Transverse colon (tissue), 4 donors: ENCODE data around the gene FA2H. TPM values are rescaled to one million over a fixed set of nuclear protein-coding genes. Genes with fewer than 3 reads are reported as not detected.

Experiments
- DNase-seq: peaks from one replicate; pipeline ENCODE4 v3.0.0-alpha.2; 2019
- H3K27ac ChIP-seq, 4 donors: fragments of 200-600 bp; sonication (generic); 2 replicates each; pipeline ENCODE4 v1.5.1; 2016 to 2018; ENCODE audit warnings: inconsistent platforms in 4 of 4
- H3K27me3 ChIP-seq: fragments of 200-600 bp; sonication (generic); 2 replicates; pipeline ENCODE4 v1.5.1; 2017; ENCODE audit warnings: inconsistent platforms
- H3K36me3 ChIP-seq, 4 donors: fragments of 200-600 bp; sonication (generic); 2 replicates each; pipeline ENCODE4 v1.5.1; 2017 to 2019; ENCODE audit warnings: inconsistent platforms in 4 of 4
- H3K4me1 ChIP-seq, 4 donors: fragments of 200-600 bp; sonication (generic); 2 replicates each; pipeline ENCODE4 v1.5.1; 2017 to 2020; ENCODE audit warnings: inconsistent platforms in 4 of 4
- H3K4me3 ChIP-seq, 4 donors: fragments of 200-600 bp; sonication (generic); 1 replicate in 1 of 4; 2 replicates in 3 of 4; pipeline versions ENCODE4 v1.5.1 to v1.6.1; 2017 to 2019; ENCODE audit warnings: inconsistent platforms in 4 of 4
- H3K9me3 ChIP-seq, 2 donors: fragments of 200-600 bp; sonication (generic); 2 replicates each; pipeline ENCODE4 v1.5.1; 2017 to 2019; ENCODE audit warnings: inconsistent platforms in 2 of 2
- EP300 ChIP-seq: sonication (generic); formaldehyde crosslinking; IDR thresholded peaks from one replicate; pipeline ENCODE4 v1.6.1; 2017; ENCODE audit warnings: antibody characterized with exemption, low read depth
- POLR2A ChIP-seq: fragments of 450-650 bp; IDR thresholded peaks from one replicate; pipeline ENCODE4 v1.6.1; 2016; ENCODE audit warnings: antibody characterized with exemption, mild to moderate bottlenecking, moderate library complexity
- POLR2AphosphoS5 ChIP-seq, 3 donors: sonication (generic); formaldehyde crosslinking; IDR thresholded peaks; one replicate each; pipeline ENCODE4 v1.6.1; 2016; ENCODE audit warnings: antibody characterized with exemption in 3 of 3
- WGBS, 2 donors: methylation state at CpG; one replicate each; pipeline ENCODE4 v1.1.5; 2018; ENCODE audit warnings: low coverage in 1 of 2; 5-methylcytosine and 5-hydroxymethylcytosine counted together
- in situ Hi-C, 4 donors: fragments of 200-750 bp; cut with MboI; loops; one replicate each; pipeline versions ENCODE4 v1.15.0 to v1.15.1; 2017; ENCODE audit warnings: low sequenced_read_pairs in 3 of 4, low pct_ligation_motif_present in 1 of 4, low pct_unique_long_range_greater_than_20kb in 1 of 4
- intact Hi-C: fragments of 100-400 bp; cut with DNase I; formaldehyde crosslinking; loops from one replicate; pipeline ENCODE4 v1.15.1; 2023; ENCODE audit warnings: low total_unique reads
- total RNA-seq, 4 donors: library from RNA; depleted of rRNA; stranded (reverse); fragments of >200 nt; gene quantifications; one replicate each; pipeline ENCODE4 v1.1.0, GENCODE V29; 2016
- TF ChIP-seq, protein P1 (sequence below), 5 experiments: fragments of 200-600 bp in 3 of 5; fragments of 450-650 bp in 2 of 5; sonication (generic) in 3 of 5; IDR thresholded peaks; 1 replicate in 2 of 5; 2 replicates in 3 of 5; pipeline ENCODE4 v1.5.1; 2016 to 2017; ENCODE audit warnings: antibody characterized with exemption in 5 of 5, inconsistent platforms in 3 of 5, mild to moderate bottlenecking in 2 of 5, moderate library complexity in 1 of 5

FA2H gene
- total RNA-seq, 4 donors from 2014 or later = 20.1 to 80.8 (median 36.8) TPM

DNA sequence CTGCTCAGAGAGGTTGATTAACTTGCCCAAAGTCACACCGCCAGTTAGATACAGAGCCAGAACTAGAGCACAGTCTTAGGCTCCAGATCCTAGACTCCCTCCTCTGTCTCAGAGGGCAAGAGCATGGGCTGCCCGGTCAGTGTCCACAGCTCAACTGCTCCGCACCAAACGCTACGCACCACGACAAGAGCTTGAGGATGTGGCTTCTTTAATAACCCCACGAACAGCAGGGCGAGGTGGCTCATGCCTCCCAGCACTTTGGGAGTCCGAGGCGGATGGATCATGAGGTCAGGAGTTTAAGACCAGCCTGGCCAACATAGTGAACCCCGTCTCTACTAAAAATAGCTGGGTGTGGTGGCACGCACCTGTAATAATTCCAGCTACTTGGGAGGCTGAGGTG is 21.4 kb downstream of the FA2H start:
- in situ Hi-C loops = no loop called here
- 88% methylated on average over 12 of the region's 12 CpGs; no CpG with 5 or more reads in 1 of the 2 donors for WGBS, 2 donors
- Histone ChIP-seq H3K36me3 (no peaks in the 10 kb centered on the region), H3K27me3 (no peaks in the 10 kb centered on the region), H3K9me3 (no peaks in the 10 kb centered on the region), H3K4me1 (no peaks in the 10 kb centered on the region), H3K4me3 (no peak overlapping the region), H3K27ac (no peak overlapping the region)
- intact Hi-C loops = no loop called here
- TF ChIP-seq EP300 (no peak), POLR2AphosphoS5 (IDR thresholded peaks at IDR 0.05) (no peak), POLR2A (no peak)
- TF ChIP-seq, protein P1, sequence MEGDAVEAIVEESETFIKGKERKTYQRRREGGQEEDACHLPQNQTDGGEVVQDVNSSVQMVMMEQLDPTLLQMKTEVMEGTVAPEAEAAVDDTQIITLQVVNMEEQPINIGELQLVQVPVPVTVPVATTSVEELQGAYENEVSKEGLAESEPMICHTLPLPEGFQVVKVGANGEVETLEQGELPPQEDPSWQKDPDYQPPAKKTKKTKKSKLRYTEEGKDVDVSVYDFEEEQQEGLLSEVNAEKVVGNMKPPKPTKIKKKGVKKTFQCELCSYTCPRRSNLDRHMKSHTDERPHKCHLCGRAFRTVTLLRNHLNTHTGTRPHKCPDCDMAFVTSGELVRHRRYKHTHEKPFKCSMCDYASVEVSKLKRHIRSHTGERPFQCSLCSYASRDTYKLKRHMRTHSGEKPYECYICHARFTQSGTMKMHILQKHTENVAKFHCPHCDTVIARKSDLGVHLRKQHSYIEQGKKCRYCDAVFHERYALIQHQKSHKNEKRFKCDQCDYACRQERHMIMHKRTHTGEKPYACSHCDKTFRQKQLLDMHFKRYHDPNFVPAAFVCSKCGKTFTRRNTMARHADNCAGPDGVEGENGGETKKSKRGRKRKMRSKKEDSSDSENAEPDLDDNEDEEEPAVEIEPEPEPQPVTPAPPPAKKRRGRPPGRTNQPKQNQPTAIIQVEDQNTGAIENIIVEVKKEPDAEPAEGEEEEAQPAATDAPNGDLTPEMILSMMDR (IDR thresholded peaks at IDR 0.05) = no peak
- DNase-seq = no peak

DNA sequence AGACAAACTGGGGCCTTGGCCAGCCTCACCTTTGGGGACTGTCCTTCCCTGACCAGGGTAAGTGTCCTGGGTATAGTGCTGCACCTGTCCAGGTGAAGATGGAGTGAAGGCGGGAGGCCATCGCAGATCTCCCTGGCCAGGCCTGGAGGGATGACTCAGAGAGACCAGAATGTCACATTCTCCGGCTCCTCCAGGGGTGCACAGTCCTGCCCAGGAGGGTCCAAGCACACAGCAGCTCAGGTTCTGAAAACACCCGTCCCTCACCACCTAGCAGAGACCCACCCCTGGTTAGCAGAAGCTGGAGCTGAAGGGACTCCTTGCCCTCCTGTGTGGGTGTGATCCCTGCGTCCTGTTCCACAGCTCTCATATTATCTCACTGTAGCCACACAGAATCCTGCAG is 21.9 kb downstream of the FA2H start:
- in situ Hi-C loops = no loop called here
- H3K27me3 ChIP-seq = no peaks in the 10 kb centered on the region
- no peaks in the 10 kb centered on the region for H3K9me3 ChIP-seq
- 85% methylated on average over 5 of the region's 5 CpGs; no CpG with 5 or more reads in 1 of the 2 donors for WGBS, 2 donors
- intact Hi-C loops = no loop called here
- DNase-seq = no peak
- no peak overlapping the region for H3K27ac ChIP-seq
- H3K4me1 ChIP-seq = no peaks in the 10 kb centered on the region
- H3K36me3 ChIP-seq = no peaks in the 10 kb centered on the region
- no peak overlapping the region for H3K4me3 ChIP-seq
- TF ChIP-seq POLR2A = no peak

DNA sequence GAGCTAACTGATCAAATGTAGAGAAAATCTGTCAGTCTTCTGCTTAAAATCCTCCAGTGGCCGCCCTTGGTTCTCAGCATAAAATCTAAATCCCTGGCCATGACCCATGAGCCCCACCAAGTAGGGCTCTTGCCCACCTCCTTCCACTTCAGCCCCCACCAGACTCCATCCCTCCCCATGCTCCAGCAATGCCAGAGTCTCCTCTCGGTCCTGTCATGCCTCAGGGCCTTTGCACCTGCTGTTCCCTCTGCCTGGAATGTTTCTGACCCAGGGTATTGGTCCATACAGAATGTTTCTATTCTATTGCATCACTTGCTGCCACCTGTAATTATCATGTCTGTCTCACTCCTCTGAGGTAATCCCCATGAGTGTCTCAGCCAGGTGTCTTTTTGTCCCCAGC is 22.4 kb downstream of the FA2H start:
- in situ Hi-C loops = no loop called here
- no peaks in the 10 kb centered on the region for H3K4me1 ChIP-seq
- no peak overlapping the region for H3K4me3 ChIP-seq
- intact Hi-C loops = no loop called here
- no peak for DNase-seq
- no peaks in the 10 kb centered on the region for H3K36me3 ChIP-seq
- WGBS, 2 donors = 78 to 100% methylated on average over 1 to 2 of the region's 2 CpGs
- no peaks in the 10 kb centered on the region for H3K9me3 ChIP-seq
- TF ChIP-seq POLR2AphosphoS5 (IDR thresholded peaks at IDR 0.05) = no peak
- no peaks in the 10 kb centered on the region for H3K27me3 ChIP-seq
- H3K27ac ChIP-seq = no peak overlapping the region

DNA sequence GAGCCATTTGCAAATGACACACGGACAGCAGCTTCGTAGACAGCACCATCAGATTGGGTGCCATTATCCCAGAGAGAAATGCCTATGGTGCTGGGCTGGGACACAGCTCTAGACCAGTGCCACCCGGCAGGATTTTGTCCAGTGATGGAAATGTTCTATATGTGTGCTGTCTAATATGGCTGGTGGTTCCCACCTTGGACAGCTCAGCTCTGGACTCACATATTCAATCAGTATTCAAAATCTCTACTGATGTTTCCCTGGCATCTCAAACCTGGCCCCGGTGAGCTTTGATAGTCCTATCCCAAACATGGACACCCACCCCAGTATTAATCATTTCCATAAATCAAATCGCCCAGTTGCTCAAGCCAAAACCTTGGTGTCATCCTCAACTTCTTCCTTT is 23.0 kb downstream of the FA2H start:
- Histone ChIP-seq H3K9me3 (no peaks in the 10 kb centered on the region), H3K27ac (no peak overlapping the region), H3K36me3 (no peaks in the 10 kb centered on the region), H3K4me1 (no peaks in the 10 kb centered on the region), H3K27me3 (no peaks in the 10 kb centered on the region), H3K4me3 (no peak overlapping the region)
- TF ChIP-seq, protein P1 (IDR thresholded peaks at IDR 0.05) = no peak
- TF ChIP-seq POLR2AphosphoS5 (IDR thresholded peaks at IDR 0.05) (no peak), POLR2A (no peak), EP300 (no peak)
- 78 to 97% methylated on average over 3 to 5 of the region's 5 CpGs for WGBS, 2 donors
- in situ Hi-C loops (no loop called here), intact Hi-C loops (no loop called here)
- no peak for DNase-seq

DNA sequence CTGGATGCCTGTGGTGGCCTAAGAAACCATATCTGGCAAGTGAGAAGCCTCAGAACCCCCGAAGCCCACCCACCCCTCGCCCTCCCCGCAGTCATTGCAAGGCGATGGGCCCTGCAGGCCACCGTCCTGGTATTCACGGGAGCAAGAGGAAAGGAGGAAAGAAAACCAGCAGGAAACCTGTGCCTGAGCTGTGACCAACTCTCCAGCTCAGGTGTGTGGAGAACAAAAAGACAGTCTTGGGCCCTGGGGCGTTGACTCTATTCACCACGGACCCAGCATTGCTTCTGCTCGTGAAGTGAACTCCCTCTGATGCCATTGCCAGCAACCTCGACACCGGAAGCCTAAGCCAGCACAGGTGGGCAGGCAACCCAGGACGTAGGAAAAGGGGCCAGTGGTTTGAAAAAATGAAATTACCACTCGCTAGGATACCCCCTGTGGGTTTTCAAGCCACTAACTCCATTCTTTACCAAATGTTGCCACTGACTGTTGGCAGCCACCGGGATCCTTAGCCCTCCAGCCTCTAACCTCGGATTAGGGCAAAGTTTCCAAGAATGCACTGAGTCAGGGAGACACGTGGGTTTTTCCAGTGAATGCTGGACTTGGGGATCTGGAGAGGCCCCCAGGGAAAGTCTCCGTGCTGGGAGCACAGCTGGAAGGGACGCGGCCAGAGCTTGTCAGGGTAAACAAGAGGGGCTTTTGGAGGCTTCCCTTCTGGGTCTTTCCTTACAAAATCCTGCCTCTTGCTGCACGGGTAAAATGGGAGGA is 25.1 kb downstream of the FA2H start:
- intact Hi-C loops (no loop called here), in situ Hi-C loops (no loop called here)
- 71 to 72% methylated on average over 7 to 20 of the region's 20 CpGs for WGBS, 2 donors
- DNase-seq = no peak
- Histone ChIP-seq H3K4me3 (no peak overlapping the region), H3K4me1 (peaks cover 0 to 9% (median 3%) of the 10 kb centered on the region in 4 donors), H3K27me3 (no peaks in the 10 kb centered on the region), H3K9me3 (no peaks in the 10 kb centered on the region), H3K27ac (no peak overlapping the region), H3K36me3 (no peaks in the 10 kb centered on the region)
- TF ChIP-seq POLR2AphosphoS5 (IDR thresholded peaks at IDR 0.05) = no peak
- no peak for TF ChIP-seq EP300
- TF ChIP-seq POLR2A = no peak
- TF ChIP-seq, protein P1 (IDR thresholded peaks at IDR 0.05) = no peak
